NB4 (cell line): ENCODE measurements around the gene EHD3.

Experiments used
- DNase-seq: peaks from one replicate; pipeline ENCODE4 v3.0.0; 2010; ENCODE audit warnings: low read depth
- H3K4me3 ChIP-seq: one replicate; pipeline ENCODE4 v1.5.1; 2011; ENCODE audit warnings: mild to moderate bottlenecking, low read depth, low read length, moderate library complexity
- MYC ChIP-seq: IDR thresholded peaks from 2 replicates; pipeline ENCODE4 v1.6.1; 2011; ENCODE audit warnings: low read depth, low read length
- POLR2A ChIP-seq: IDR thresholded peaks from 2 replicates; pipeline ENCODE4 v1.6.1; 2011; ENCODE audit warnings: mild to moderate bottlenecking; ENCODE audit not compliant: insufficient read length; ENCODE audit errors: extremely low read depth
- TF ChIP-seq, protein P1 (sequence below): IDR thresholded peaks from one replicate; pipeline ENCODE4 v1.5.1; 2012; ENCODE audit warnings: low read depth, low read length
- TF ChIP-seq, protein P2 (sequence below): IDR thresholded peaks from 2 replicates; pipeline ENCODE4 v1.6.1; 2011; ENCODE audit warnings: low read depth, low read length

The EHD3 gene

DNA sequence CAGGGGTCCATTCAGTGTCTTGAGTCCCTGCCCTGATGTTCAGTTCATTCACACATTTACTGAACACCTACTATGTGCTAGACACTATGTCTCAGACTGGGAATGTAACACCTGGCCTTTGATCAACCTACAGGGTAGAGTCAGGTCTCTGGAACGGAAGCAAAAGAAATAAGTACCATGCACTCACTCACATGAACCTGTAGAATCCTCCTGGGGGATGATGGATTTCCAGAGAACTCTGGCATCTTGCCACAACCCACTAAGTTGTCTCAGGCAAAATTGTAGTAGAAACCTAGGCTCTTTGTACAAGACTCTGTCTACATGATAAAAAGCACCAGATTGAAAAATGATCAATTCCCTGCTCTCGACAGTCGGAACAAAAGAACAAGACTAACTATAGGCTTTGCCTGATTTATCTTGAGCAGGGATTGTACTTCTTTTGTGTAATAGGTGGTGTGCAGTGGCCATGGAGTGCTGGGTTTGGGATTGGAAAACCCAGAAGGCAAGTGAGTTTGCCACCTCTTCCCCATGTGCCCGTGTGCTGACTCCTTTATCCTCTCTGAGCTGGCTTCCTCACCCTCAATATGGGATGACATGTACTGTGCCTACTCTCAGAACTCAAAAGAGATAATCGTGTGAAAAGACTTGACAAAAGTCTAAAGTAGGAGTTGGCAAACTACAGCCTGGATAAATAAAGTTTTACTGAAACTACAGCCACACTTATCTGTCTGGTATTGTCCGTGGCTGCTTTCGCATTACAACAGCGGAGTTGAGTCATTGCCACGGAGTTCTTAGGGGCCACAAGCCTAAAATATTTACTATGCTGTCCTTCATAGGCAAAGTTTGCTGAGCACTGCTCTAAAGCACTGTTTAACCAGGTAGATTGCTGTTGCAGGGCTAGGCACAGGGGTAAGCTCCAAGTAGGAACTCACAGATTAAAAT lies 21.0 kb upstream of the EHD3 start:
- no peak for DNase-seq
- TF ChIP-seq MYC (no peak), POLR2A (no peak)
- TF ChIP-seq, protein P1, sequence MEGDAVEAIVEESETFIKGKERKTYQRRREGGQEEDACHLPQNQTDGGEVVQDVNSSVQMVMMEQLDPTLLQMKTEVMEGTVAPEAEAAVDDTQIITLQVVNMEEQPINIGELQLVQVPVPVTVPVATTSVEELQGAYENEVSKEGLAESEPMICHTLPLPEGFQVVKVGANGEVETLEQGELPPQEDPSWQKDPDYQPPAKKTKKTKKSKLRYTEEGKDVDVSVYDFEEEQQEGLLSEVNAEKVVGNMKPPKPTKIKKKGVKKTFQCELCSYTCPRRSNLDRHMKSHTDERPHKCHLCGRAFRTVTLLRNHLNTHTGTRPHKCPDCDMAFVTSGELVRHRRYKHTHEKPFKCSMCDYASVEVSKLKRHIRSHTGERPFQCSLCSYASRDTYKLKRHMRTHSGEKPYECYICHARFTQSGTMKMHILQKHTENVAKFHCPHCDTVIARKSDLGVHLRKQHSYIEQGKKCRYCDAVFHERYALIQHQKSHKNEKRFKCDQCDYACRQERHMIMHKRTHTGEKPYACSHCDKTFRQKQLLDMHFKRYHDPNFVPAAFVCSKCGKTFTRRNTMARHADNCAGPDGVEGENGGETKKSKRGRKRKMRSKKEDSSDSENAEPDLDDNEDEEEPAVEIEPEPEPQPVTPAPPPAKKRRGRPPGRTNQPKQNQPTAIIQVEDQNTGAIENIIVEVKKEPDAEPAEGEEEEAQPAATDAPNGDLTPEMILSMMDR: no peak
- TF ChIP-seq, protein P2, sequence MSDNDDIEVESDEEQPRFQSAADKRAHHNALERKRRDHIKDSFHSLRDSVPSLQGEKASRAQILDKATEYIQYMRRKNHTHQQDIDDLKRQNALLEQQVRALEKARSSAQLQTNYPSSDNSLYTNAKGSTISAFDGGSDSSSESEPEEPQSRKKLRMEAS: no peak
- H3K4me3 ChIP-seq: no peak overlapping the region

DNA sequence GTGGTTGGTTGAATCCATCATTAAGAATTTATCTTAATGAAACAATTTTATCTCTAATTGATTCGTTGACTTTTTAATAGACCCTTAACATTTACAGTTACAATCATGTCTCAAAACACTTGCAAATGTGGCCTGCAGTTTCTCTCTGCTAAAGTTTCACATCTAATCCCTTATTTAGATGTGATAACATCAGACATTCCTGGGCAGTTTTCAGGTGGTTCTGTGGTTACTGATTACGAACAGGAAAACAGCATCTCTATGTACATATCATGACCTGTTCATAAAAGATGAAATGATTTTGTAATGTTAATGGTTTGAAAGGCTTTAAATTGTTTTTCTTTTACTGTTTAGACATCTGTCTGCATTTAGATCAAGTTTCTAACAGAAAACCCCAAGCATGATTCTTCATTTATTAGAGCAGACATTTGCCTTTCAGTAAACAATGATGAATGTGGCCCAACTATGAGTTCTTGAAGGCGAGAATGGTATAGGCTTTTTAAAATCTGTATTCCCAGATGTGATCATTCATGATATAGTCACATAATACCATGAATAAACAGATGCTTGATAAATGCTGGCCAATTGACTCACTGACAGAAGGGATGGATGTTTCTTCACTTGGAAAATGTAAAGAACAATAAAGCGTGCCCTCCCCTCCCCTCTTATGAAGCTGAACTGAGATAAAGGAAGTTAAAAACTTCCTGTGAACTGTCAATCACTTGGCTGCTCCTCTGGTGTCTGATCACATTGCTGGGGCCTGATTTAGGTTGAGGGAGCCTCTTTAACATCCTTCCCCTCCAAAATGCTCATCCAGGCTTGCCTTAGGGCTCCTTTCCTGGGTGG lies 20.1 kb upstream of the EHD3 start:
- TF ChIP-seq MYC: no peak
- TF ChIP-seq, protein P1: no peak
- TF ChIP-seq, protein P2: no peak
- DNase-seq: no peak
- H3K4me3 ChIP-seq: no peak overlapping the region

DNA sequence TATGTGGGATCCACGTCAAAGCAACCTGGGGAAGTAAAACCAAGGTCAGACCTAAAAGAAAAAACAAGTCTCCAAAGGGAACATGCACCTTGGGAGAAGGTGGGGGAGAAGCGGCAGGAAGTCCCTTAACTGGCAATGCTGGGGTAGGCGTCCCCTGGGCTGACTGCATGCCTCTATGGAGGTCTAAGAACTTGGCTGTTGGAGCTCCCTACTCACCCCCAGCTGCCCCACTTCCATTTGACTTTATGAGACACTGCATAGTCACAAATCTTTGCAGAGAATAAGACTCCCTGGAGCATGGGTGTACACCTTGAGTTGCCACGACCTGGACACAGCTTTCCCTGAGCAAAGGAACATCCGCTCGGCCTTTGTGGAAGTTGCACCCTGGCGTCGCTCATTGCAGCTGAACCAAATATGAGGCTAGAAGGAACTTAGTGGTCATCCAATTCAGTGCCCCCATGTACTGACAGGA lies 19.5 kb upstream of the EHD3 start:
- TF ChIP-seq, protein P2: no peak
- TF ChIP-seq MYC (no peak), POLR2A (no peak)
- TF ChIP-seq, protein P1: no peak
- DNase-seq: no peak
- no peak overlapping the region for H3K4me3 ChIP-seq

DNA sequence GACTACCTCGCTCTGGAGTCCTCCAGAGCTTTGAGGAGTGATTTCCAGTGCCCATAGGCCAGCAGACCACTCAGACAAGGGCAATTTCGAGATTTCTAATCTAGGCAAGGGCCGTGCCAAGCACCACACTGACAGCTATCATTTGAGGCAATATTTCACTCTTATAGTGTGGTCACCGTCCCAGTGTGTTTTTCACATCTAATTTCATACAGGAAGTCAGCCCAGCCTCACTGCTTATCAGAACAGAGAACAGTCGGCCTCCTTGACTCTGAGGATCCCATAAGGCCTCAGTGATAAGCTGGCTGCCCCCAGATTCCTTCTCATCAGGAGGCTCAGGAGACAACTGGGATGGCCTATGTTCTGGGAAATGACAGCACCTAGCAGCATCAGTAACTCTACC lies 17.2 kb upstream of the EHD3 start:
- no peak for DNase-seq
- no peak for TF ChIP-seq POLR2A
- no peak for TF ChIP-seq MYC
- TF ChIP-seq, protein P2: no peak
- TF ChIP-seq, protein P1: no peak

DNA sequence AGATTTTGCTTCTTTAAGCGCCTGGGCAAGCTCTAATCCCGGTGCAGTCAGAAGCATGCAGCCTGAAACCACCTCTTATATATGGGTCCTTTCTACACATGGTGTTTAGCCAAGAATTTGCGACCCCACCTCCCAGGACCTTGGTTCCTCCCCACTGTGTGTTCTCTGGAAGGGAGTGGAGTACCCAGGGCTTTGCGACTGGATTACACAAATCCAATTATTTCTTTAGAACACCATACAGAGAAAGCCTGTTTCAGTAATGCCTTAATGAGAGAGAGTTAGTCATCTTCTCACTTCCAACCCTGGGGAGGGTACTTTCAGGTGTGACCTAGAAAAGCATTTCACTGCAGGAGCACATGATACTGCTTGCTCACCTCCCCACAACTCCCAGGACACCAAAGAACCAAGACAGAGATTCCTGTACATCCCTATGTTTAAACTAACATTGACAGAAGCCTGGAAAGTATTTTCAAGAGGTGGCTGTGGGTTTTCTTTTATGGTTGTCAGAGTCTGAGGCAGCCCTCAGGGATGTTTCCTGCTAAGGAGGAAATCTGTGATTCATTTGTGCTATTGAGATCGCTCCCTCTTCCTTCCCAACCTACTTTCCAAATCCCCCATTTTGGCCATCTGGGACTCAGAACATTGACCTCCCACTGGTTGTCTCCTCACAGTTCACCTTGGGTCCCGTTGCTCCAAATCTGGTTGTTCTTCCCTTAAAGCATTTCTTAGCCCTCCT lies 16.3 kb upstream of the EHD3 start, which contains the start of gene CAPN14:
TSS of gene CAPN14 (minus strand) at position 51 of the 736 bp plus-strand sequence. CDS start 12,068 bp downstream, outside the sequence.
- H3K4me3 ChIP-seq: no peak within 1 kb of the TSS
- TF ChIP-seq MYC: no peak
- TF ChIP-seq, protein P1: no peak
- no peak for TF ChIP-seq POLR2A
- no peak for DNase-seq

More for the DNA sequence above, 17.2 kb upstream of the EHD3 start:
- H3K4me3 ChIP-seq: no peak overlapping the region
